Colon (tissue), 2 donors: Measurements from ENCODE around the gene PROB1.
"Not testable (repeated sequence)": the region's sequence is repeated elsewhere in the genome, so short reads cannot be mapped to it uniquely, and the experiment has no call there.

Source experiments
- FAIRE-seq: peaks from 2 replicates; lab custom pipeline; 2012; peaks lifted over from hg19 to GRCh38; lab: Jason Lieb, UNC
- donor health status: control.
- donor health status: control.

The PROB1 gene

GRCh38 chr5:139378101-139378825 is 16.6 kb downstream of the PROB1 start:
- FAIRE-seq = no peak

GRCh38 chr5:139377226-139377625 is 17.7 kb downstream of the PROB1 start:
- no peak for FAIRE-seq

DNA sequence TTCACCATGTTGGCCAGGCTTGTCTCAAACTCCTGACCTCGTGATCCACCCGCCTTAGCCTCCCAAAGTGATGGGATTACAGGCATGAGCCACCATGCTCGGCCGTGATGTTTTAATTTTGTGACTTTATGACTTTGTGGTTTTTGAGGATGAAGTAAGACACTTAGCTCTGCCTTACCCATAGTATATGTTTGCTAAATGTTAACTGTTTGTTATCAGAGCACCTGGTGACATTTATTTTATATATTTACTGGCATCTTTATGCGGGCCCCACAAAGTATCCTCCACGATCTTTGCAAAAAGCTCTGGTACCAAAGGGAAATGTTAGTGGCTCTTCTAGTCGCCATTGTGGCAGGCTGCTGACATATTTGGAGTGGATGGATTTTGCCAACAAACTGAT is 18.5 kb downstream of the PROB1 start:
- no peak for FAIRE-seq

GRCh38 chr5:139374909-139375308 is 20.0 kb downstream of the PROB1 start:
- FAIRE-seq = no peak

GRCh38 chr5:139371482-139372435 is 23.1 kb downstream of the PROB1 start:
- no peak for FAIRE-seq

DNA sequence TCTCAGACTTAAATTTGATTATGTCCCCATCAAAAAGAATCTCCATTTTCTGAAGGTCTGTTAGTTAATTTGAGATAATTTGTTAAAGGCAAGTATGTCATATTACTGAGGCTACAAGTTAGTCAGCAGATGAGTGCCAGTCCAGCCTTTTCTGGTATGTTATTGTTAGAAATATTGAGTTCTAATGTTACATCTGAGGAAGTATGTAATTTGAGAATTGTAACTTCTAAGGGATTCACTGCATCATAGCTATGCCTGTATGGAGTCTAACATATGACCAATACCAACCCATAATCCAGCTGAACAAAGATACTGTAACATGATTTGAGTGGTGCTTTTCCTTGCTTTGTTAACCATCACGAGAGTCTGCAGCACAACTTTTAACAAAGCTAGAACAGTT is 25.7 kb downstream of the PROB1 start:
- no peak for FAIRE-seq

GRCh38 chr5:139368613-139369012 is 26.3 kb downstream of the PROB1 start:
- no peak for FAIRE-seq

DNA sequence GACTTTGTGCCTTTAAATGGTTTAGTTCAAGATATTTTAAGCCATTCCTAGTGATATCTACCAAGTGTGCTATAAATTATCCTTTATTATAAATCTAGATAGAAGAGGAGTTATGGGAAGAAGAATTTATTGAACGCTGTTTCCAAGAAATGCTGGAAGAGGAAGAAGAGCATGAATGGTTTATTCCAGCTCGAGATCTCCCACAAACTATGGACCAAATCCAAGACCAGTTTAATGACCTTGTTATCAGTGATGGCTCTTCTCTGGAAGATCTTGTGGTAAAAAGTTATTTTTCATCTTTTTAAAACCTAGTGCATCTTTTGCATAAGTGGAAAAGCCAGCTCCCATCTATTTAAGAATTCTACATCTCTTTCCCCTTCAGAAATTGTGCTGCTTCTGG is 30.4 kb downstream of the PROB1 start:
- no peak for FAIRE-seq

DNA sequence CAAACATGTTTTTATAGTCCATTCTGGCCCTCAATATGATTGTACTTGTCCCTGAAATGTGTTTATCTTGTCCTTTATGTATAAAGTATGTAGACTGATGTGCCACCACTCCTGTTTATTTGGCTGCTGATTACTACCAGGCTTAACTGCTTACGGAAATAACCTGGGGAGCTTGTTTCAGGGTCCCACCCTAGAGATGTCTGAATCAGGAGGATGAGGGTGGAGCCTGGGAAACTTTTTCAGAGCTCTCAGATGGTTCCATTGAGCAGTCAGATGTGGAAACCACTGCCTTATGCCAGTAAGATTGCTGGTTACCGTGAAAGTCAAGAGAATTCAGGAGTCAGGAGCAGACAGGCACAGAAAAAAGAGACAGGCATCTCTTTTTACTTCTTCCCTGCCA is 31.0 kb downstream of the PROB1 start:
- no peak for FAIRE-seq

GRCh38 chr5:139361835-139362429 is 33.0 kb downstream of the PROB1 start:
- no peak for FAIRE-seq

- FAIRE-seq = no peak
Measured at GRCh38 chr5:139360384-139360783, 34.5 kb downstream of the PROB1 start.

DNA sequence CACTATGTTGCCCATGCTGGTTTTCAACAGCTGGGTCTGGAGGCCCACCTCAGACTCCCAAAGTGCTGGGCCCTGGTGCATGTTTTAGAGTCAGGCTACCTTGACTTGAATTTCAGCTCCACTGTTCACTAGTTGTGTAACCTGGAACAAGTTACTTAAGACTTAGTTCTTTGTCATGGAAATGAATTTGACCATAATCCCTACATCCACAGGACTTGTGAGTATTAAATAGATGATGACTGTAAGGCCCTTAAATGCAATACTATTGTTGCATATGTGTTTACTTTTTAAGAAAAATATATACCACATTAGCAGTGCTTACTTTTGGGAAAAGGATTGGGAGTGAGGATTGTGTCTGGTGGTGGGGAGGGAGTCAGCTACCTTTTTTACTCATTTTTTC is 36.8 kb downstream of the PROB1 start:
- FAIRE-seq = no peak

DNA sequence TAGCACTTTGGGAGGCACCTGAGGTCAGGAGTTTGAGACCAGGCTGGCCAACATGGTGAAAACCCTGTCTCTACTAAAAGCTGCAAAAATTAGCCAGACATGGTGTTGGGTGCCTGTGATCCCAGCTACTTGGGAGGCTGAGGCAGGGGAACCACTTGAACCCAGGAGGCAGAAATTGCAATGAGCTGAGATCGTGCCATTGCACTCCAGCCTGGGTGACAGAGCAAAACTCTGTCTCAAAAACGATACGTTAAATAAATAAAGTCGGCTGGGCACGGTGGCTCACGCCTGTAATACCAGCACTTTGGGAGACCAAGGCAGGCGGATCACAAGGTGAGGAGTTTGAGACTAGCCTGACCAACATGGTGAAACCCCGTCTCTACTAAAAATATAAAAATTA is 39.0 kb downstream of the PROB1 start:
- FAIRE-seq = not testable (repeated sequence)

GRCh38 chr5:139354186-139354585 is 40.7 kb downstream of the PROB1 start:
- no peak for FAIRE-seq

DNA sequence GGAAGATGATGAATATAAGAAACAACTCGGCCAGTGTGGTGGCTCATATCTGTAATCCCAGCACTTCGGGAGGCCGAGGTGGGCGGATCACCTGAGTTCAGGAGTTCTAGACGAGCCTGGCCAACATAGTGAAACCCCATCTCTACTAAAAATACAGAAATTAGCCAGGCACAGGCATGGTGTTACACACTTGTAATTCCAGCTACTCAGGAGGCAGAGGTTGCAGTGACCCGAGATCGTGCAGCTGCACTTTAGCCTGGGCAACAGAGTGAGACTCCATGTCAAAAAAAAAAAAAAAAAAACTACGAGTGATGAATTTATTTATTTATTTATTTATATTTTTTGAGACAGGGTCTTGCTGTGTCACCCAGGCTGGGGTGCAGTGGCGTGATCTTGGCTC is 47.0 kb downstream of the PROB1 start:
- FAIRE-seq = not testable (repeated sequence)

DNA sequence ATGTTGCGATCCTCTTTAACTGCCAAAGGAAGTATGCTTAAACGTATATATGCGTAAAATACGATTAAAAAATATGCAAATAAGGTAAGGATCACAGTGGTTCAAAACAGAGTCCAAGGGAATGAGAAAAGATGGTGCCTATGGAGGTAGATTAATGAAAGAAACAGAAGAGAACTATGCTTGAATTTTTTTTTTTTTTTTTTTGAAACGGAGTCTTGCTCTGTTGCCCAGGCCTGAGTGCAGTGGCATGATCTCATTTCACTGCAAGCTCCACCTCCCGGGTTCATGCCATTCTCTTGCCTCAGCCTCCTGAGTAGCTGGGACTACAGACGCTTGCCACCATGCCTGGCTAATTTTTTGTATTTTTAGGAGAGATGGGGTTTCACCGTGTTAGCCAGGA is 49.5 kb downstream of the PROB1 start:
- FAIRE-seq = not testable (repeated sequence)

GRCh38 chr5:139344177-139344576 is 50.7 kb downstream of the PROB1 start:
- FAIRE-seq = no peak

DNA sequence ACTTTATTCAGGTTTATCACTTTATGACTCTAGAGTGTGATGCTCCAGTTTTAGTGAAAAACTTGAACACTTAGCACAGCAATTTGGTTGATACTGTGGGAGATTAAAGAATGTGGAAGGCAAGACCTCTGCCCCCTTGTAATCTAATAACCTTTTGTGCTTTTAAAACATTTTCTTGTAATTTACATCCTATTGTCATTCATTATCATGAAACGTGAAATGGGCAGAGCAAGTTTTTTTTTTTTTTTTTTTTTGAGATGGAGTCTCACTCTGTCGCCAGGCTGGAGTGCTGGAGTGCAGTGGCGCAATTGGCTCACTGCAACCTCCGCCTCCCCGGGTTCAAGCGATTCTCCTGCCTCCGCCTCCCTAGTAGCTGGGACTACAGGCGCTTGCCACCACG is 51.4 kb downstream of the PROB1 start:
- no peak for FAIRE-seq

DNA sequence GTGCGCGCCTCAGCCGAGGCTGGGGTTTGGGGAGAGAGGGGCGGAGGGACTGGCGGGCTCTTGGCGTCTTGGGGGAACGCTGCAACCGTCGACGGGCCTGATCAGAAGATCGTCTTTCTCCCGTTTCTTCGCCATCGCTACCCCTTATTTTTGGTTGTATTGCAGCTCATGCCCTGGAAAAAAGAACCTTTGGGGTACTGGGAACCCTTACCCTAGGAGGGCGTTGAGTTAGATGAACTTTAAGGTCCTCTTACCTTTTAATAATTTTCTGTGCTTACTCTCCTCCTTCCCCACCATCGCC is 52.5 kb downstream of the PROB1 start:
- FAIRE-seq = no peak

- no peak for FAIRE-seq
Measured at GRCh38 chr5:139341689-139342422, 53.0 kb downstream of the PROB1 start, which contains the start of gene PAIP2. TSS of gene PAIP2 (plus strand) at chr5:139341854. CDS start at chr5:139363785, 21,931 bp downstream.

- no peak for FAIRE-seq
Measured at GRCh38 chr5:139341187-139341688, 53.7 kb downstream of the PROB1 start.
